ENCODE measurements around the gene ITPR1.

Gene ITPR1

DNA sequence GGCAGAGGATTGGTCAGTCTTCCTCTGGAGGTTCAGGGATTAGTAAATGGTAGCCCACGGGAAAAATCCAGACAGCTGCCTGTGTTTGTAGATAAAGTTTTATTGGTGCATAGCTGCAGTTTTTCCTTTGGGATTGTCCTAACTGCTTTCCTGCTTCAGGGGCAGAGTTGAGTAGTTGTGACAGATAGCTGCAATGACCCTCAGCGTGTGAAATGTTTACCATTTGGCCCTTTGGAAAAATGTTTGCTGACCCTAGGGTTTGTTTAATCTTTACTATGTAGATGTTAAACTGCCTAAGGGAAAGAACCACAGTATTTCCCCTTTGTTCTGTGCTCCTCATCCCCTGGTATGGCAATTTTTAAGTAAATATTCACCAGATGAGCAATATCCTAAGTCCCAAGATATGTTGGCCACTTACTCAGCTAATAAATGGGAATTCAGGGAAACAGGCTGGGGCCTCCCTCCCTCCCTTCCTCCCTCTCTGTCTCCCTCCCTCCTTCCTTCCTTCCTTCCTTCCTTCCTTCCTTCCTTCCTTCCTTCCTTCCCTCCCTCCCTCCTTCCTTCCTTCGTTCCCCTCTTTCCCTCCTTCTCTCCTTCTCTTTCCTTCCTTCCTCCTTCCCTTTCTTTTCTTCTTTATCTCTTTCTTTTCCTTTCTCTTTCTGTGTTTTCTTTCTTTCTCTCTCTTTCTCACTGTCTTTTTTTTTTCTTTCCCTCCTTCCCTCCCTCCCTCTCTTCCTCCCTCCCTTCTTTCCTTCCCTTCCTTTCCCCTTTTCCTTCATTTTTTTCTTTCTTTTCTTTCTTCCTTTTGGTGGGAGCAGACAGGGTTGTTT is 251.5 kb downstream of the ITPR1 start:
- DNase-seq (ENCODE audit: low read depth) = no peak

DNA sequence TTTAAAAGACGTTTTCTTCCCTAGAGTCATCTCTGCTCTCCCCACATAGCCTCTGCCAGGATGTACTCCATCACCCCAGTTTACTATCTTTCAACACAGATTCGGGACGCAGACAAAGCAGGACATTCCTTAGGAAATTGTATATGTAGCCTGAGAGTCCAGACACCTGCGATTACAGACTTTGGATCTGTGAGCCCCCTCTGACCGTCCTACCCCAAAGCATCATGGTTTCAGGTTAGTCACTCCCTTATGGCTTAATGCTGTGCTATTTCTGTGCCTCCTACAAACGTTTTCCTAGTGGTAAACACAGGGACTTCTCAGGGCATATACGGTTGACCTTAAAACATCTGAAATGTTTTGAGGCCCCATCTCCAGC is 252.1 kb downstream of the ITPR1 start:
- DNase-seq (ENCODE audit: low read depth) = no peak

DNA sequence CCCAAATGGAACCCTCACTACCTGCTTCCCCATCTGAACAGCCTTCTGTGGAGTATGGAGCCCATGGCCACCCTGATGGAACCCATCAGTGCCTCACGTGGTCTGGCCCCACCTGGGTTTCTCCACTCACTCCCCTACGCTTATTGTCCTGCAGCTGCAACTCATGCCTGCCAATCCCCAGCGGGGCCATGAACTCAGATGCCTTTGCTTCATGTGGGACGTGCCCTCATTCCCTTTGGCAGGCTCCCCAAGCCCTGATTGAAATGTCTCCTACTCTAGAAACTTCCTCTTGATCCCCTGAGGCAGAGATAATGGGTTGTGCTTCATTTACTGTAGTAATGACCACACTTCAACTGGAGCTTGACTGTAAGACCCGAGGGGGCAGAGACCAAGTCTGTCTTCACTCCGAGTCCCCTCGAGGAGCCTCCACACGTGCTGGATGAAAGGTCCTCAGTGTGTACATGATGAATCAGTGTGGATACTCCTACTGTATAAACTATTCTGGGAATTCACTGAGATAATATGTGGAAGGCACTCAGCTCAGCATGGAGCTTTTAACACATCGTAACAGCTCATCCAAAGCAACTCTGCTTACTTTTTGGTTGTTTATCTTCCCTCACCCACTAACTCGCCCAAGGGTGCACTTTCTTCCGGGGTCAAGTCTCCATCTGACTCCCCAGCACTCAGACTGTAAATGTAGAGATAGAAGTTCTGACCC is 253.3 kb downstream of the ITPR1 start:
- no peak for DNase-seq (ENCODE audit: low read depth)

DNA sequence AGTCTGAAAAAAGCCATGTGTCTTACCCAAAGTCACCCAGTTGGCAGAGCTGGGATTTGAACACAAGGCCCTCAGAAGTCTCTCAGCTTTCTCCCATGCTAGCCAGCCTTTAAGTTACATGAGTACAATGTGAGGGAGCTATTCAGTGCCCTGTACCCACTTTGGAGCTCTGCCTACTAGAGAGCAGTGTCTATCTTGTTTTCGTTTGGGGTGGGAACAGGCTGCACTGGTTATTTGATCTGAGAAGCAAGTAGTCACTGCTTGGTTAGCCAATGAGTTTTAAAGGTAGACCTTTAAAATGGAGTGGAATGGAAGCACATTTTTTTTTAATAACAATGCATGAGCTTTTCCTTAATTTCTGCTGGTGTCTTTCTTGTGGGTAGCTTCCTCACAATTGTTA is 255.0 kb downstream of the ITPR1 start:
- no peak for DNase-seq (ENCODE audit: low read depth)

DNA sequence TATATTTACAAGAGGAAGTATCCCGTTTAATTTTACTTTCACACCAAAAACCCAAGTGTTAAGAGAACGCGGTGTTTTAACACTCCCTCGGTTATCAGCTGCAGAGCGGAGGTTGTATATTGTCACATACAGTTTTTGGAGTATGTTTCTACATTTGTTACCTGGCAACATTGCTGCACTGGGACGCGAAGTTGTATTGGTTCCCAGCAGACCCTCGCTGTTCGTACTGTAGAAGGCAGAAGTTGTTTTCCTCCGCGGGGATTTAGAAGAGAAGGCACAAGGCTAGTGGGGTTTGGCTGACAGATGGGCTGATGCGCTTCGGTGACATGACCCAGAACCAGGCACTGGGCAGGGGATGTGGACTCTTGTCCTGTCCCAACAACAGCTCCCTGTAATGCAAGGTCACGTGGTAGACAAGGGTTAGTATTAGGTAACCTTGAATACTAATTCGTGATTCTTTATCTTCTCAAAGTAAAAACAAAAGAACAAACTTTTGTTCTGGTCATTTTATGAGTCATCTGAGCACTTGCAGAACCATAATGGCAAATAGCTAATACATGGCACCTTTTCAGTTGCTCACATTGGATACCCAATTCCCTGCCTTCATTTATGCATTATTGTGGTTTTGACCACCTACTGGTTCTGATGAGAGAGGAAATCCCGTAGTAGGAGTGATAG is 255.7 kb downstream of the ITPR1 start:
- DNase-seq (ENCODE audit: low read depth) = no peak

DNA sequence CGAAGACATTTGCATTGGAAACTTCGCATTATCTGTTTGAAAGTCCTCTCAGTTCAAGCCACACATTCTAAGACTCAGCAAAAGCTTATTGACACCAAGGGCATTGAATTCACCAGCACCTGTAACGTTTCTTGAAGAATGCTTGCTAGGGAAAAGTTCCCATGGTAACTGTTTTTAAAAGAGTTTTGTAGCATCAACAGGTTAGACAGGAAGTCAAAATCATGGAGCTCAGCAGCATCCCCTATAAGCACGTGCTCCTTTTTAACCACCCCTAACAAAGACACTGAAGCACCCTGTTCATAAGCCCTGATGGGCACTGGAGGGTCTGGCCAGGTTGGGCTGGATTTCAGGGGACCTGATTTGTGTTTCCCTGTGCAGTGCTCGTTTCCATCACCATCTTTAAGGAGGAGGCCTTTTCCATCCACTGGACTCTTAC is 256.4 kb downstream of the ITPR1 start:
- no peak for DNase-seq (ENCODE audit: low read depth)

DNA sequence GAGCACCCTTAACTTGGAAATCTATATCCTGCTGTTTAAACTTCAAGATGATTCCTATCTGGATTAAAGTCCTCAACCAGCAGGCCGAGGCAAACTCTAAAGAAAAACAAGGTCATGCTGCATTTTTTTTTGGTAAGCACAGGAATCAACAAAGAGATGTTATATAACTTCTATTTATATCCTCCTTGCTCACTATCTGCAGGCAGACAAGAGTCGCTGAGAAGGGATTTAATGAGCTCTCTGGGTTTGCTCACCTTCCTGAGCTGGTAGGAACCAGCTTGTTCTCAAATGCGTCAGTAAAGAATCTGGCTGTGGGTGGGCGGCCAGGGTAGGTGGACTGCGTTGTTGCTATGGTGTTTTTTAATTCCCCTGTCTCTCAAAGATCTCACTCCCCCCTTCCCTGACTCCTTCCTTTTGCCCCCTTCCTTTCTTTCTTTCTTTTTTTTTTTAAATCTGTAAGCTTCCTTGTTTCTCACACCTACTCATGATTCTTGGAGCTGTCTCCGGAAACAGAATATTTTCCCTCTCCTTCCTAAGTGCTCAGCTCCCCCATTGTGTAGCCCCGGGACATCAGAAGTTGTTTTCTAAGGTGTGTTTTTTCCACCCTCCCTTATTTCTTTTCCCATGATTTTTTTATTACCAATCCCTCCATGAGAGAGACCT is 257.3 kb downstream of the ITPR1 start:
- no peak for DNase-seq (ENCODE audit: low read depth)

DNA sequence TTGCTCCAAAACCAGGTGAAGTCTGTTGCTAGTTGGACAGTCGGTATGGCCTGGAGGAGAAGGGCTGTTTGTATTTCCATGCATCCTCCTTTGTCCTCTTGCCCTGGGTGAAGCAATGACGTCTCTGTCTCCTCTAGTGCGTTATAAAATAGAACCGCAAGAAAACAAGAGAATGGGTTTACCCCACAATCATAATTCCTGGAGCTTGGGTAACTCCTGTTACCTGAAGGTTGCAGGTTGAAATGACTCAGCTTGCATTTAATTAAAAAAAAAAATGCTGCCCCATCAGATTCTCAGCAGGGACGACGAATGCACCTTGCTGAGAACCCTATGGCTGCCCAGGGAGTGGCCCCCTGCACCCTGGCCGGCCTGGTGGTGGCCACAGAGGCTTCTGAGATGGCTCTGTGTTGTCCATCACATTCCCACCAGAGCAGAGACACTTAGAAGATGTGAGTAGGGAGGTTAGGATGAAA is 257.9 kb downstream of the ITPR1 start:
- DNase-seq (ENCODE audit: low read depth) = no peak

DNA sequence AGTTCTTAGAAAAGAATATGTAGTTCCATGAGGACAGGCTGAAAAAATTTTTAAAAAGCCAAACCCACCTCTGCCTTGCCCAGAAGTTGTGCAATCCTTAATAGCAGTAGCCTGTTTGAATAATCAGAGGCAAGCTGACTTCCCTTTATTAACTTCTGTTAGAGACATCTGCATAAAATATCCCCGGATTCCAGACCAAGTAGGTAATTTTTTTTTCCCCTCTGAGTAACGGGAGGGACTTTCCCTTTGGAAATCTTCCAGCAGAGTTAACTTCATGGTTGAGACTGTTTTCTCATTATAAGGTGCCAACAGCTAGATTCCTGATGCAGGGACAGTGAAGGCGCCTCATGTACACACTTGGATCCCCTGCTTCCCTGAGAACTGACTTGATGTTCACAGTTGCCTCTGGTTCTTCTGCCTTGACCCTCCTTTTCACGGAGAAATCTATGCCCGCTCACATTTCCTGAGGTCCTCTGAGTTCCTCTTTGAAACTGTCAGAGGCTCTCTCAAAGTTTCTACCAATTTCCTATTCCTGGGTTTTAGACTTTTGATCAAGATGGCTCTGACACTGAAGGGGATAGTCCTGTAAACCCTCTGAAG is 258.5 kb downstream of the ITPR1 start:
- DNase-seq (ENCODE audit: low read depth) = peak; percentile 64

DNA sequence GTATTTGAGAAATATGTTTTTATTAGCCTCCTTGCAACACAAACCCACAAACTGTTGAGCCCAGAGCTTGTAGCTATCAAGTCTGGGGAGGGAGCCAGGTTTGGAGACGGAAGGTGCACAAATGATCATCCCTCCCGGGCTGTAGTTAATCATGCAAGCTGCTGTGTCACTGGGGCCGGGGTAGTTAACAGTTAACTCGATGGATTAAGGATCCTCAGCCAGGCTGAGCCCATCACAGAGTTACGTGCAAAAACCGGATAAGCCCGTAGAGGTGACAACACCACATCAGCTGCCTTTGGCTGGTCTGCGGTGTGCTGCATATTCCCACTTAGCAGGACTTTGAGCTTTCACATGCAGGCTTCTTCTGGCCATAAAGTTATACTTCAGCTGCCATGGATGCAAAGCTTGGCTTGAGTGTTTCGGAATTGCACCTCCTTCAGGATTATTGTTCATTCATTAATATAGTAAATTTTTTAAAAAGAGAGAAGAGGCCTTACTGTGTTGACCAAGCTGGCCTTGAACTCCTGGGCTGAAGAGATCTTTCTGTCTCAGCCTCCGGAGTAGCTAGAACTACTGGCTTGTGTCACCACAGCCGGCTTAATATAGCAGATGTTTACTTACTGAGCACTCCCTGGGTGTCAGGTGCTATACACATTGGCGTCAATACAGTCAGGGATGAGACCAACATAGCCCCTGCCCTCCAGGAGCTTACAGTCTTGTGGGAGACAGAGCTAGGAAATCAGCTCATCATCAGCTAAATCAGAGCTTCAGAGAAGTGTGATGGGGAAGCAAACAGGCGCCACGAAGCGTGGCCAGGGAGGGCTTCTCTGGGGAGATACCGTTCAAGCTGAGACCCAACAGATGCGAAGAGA is 259.3 kb downstream of the ITPR1 start:
- peak; percentile 69 for DNase-seq (ENCODE audit: low read depth)

DNA sequence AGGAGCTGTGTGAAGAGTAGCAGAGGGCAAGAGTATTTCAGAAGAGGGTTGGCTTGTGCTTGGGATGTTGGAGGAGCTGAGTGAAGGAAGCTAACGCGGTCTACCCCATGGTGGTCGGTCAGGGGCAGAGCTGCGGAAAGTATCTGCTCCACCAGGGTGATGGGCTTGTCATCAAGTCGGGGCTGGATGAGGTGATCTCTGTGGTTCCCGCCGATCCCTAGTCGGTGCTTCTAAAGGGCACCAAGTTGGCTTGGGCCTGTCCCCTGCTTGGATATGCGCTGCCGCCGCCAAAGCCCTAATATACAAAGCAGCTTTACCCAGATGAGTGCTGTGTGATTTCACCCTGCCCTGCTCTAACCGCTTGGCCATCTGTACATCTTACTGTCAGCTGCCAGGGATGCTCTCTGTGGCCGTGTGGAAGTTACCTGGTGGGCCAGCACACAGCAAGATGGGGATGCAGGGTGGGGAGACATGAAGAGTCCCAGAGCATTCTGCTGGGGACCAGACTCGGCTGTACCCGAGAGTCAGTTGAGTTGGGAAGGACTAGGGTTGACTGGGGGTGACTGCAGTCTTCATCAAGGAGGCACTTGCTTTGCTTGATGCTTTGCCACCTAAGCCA is 260.0 kb downstream of the ITPR1 start:
- DNase-seq (ENCODE audit: low read depth) = no peak

DNA sequence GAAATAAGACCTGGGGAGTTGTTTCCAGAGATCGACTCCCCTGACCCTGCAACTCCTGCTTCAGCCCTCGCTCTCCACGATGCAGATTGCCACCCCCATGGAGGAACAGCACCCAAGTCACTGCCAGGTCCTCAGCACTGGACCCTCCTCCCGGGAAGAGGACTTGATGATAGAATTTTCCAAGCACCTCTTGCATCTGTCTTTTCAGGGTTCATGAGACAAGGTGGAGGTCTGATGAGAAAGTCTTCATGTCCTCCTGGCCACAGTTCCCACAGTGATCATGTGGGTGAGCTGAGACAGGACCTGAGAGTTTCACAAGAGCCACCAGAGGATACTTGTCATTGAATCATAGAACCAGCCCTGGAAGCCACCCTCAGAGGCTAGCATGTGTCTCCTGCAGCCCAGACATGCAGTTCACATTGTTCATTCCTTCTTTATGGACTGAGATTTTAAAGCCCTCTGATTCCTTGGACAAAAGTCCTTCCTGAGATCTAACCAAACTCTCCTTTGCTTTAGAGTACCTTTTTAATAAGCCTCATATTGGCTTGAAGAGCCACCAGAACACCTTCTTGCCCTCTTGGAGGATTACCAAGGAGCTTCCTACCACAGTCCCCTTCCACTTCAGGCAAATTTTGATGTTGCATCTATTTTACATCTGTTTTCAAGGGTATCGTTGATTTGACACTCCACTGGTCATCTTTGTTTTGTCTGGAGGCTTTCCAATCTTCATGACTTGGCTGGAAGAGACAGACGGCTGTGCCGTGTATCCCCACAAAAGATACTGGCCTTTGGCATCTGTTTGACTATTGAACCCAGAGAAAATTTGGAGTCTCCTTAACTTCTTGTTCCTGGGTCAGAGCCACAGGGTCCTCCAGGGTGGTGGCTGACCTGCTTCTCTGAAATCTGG is 261.3 kb downstream of the ITPR1 start:
- no peak for DNase-seq (ENCODE audit: low read depth)

DNA sequence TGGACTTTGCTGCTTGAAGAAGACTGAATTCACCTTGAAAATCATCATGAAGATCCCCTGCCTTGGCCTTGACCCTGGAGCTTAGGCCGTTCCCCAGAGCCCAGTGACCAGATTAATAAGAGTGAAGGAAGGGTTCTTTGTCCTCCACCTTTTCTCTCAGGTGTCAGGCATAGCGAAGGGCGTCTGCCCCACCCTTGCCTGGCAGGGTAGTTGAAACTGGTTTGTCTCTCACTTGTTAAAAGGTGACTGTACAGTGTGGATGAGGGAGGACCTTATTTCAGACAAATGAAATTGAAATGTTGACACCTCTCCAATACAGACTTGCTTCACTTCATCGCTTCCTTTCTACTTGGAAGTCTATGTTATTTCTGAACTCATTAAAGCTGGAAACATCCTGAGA is 262.4 kb downstream of the ITPR1 start:
- no peak for DNase-seq (ENCODE audit: low read depth)

DNA sequence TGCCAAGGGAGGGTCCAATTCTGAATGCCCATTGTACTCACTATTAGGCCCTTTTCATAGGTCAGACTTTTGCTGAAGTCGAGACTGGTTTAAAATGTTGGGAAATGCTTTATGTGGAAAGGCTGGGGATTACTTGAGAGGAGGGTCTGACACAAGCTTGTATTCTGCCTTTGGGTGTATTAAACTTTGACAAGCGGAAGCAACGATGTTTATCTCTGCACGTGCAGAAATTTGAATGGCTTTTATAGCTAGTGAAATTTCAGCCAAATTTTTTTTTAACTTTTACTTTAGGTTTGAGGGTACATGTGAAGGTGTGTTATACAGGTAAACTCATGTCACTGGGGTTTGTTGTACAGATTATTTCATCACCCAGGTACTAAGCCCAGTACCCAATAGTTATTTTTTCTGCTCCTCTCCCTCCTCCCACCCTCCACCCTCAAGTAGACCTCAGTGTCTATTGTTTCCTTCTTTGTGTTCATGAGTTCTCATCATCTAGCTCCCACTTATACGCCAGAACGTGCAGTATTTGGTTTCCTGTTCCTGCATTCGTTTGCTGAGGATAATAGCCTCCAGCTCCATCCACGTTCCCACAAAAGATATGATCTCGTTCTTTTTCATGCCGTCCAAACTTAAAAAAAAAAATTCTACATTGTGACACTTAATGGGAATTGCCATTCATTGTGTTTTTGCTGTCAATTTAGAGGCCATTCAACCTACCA is 263.1 kb downstream of the ITPR1 start:
- no peak for DNase-seq (ENCODE audit: low read depth)

DNA sequence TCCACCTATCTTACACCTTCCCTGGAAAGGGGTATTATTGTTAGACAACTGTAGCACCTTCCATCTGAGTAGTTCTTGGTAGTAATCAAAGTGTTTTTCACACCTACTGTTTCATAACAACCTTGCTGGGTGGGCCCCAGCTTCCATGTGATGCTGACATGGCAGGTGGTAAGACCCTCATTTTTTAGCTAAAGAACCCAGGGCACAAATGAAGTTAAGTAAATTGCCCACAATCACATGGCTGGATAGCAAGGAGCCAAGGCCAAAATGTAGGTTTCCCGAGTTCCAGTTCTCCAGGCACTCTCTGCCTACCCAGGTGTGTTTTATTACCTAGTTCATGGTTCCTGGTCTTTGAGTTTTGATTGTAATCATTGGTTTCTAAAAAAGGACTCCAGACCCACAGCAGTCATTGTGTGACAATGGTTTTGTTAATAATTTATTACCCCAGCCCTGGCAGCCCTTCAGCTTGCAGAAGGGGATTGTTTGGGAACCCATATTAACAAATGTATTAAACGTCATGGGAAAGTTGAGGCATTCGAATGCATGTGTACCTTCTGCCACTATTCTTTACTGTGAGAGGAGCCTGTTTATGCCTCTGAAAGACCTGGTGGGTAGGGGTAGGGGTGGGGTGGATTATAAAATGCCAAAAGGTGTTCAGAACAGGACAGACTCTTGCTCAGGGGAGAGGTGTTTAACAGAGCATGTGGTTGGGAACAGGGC is 263.9 kb downstream of the ITPR1 start:
- no peak for DNase-seq (ENCODE audit: low read depth)

DNA sequence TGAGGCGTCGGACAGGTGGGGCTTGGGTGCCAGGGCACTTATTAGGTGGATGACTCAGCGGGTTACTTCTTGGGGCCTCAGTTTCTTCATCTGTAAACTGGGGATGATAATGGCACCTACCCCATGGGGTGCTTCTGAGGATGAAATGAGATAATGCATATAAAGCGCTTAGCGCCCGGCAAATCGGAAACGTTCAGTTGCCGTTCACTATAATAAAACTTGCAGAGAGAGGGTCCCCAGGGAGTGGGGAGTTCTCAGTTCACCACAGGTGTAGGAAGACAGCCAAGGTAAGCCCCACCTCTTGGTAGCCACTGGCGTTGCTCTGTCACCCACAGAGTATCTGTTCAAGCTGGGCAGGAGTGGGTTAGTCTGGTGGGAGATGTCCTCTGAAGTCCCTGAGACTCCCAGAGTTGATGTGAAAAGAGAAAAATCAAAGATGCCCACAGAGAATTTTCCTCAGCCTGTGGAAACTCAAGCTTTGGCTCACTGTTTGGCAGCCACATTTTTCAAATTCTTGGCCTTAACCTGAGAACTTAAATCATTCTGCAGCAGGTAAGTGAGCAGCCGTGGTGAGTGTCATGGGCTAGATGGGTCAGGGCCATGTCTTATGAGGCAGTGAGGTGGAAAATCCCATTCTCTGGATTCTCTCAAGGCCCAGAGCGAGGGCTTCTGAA is 264.6 kb downstream of the ITPR1 start:
- no peak for DNase-seq (ENCODE audit: low read depth)

DNA sequence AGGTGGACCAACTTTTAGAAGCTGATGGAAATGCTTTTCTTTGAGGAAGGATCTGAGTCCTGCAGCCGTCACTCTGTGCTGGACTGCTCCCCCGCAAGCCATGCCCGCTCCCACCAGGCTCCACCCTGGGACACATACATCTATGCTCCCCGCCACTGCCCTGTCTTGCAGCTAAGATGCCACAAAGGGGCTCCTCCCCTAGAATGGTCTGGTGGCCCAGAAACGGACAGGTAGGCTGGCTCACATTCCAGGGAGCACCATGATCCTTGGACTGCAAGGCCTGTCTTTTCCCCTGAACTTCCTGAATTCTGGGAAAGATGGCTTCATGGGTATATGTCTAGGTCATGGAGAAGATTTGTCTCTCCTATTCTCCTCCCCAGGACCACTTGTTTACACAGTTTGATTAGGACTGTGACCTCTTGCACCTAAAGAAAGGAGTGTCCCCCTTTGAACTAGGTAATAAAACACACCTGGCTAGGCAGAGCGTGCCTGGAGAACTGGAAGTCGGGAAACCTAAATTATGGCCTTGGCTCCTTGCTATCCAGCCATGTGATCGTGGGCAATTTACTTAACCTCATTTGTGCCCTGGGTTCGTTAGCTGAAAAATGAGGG is 265.2 kb downstream of the ITPR1 start:
- no peak for DNase-seq (ENCODE audit: low read depth)

All from fibroblast of gingiva (primary cell).